C4-2B (cell line): ENCODE measurements around the gene GGNBP2.

Experiments used
- CTCF ChIP-seq: fragments of 450-650 bp; conservative IDR thresholded peaks from 2 replicates; pipeline ENCODE4 v1.5.1; 2017; ENCODE audit warnings: mild to moderate bottlenecking
- ZFX ChIP-seq: fragments of 450-650 bp; IDR thresholded peaks from 2 replicates; pipeline ENCODE4 v1.6.1; 2017

GRCh38 chr17:36600936-36601302 is 56.2 kb downstream of the GGNBP2 start:
- TF ChIP-seq CTCF, result no peak
- no peak for TF ChIP-seq ZFX
